OCI-LY1 (cell line): ENCODE results near the gene LSM14A.

ENCODE experiments used
- CTCF ChIP-seq: fragments of 200-600 bp; sonication (generic), shearing (Covaris generic); IDR thresholded peaks from 2 replicates; pipeline ENCODE4 v1.5.1; 2017; ENCODE audit warnings: mild to moderate bottlenecking, antibody characterized with exemption, low read length, moderate library complexity, mixed read lengths
- EZH2 ChIP-seq: fragments of 200-600 bp; sonication (generic), shearing (Covaris generic); IDR thresholded peaks from 2 replicates; pipeline ENCODE4 v1.8.0; 2017; ENCODE audit warnings: borderline replicate concordance, mixed run types, mild to moderate bottlenecking, antibody characterized with exemption, low read length, moderate library complexity, mixed read lengths

- TF ChIP-seq EZH2 = no peak
- no peak for TF ChIP-seq CTCF
These were observed 42.8 kb downstream of the LSM14A start for GRCh38 chr19:34215006-34215665.
